ENCODE results near the gene SPHK1. TPM values are rescaled to one million over a fixed set of nuclear protein-coding genes. Genes with fewer than 3 reads are reported as not detected.
"Not testable (repeated sequence)": the region's sequence is repeated elsewhere in the genome, so short reads cannot be mapped to it uniquely, and the experiment has no call there.

The SPHK1 gene
- total and polyA plus RNA-seq, 2 experiments from 2014 or later, result 72.3 to 113 TPM

GRCh38 chr17:76354747-76355310 lies 29.6 kb upstream of the SPHK1 start:
- Histone ChIP-seq H3K9me2 (ENCODE audit: insufficient read depth) (no peaks in the 10 kb centered on the region), H3K79me2 (ENCODE audit: insufficient read depth) (peaks cover 33% of the 10 kb centered on the region), H4K20me1 (ENCODE audit: insufficient read depth) (no peaks in the 10 kb centered on the region), H3F3A (ENCODE audit: insufficient read depth) (peaks cover 2% of the 10 kb centered on the region; the same call in 1 of the 2 replicates), H3K9me3 (ENCODE audit: low read depth) (no peaks in the 10 kb centered on the region), H3K36me3 (ENCODE audit: low read depth) (no peaks in the 10 kb centered on the region), H3K4me3 (no peak overlapping the region), H3K4me2 (ENCODE audit: unreplicated experiment) (peak overlapping the region; percentile 96), H3K9ac (peak overlapping the region; percentile 93), H2AFZ (peak overlapping the region; percentile 70), H3K27ac (peak overlapping the region; percentile 17; the same call in 1 of the 2 replicates), H3K27me3 (replicated peaks; ENCODE audit: insufficient read depth) (no peaks in the 10 kb centered on the region), H3K4me1 (ENCODE audit: insufficient read depth) (peaks cover 6% of the 10 kb centered on the region; the same call in 1 of the 2 replicates)
- 57 to 68% methylated on average over 13 of the region's 13 CpGs for WGBS, 2 experiments (ENCODE audit: low coverage in 1 of 2, low lambda C conversion rate in 2 of 2, missing lambda C conversion rate in 2 of 2)
- DNase-seq, result peak; percentile 31
- in situ Hi-C loops (cut with MboI), result no loop called here
- TF ChIP-seq EZH2phosphoT487 (IDR thresholded peaks at IDR 0.05; ENCODE audit: insufficient read depth, low read depth) (no peak), EZH2 (IDR thresholded peaks at IDR 0.05; ENCODE audit: insufficient read depth, poor library complexity, severe bottlenecking) (no peak)

GRCh38 chr17:76356803-76357456 lies 27.5 kb upstream of the SPHK1 start:
- no peak overlapping the region for H3K27ac ChIP-seq
- H3K36me3 ChIP-seq (ENCODE audit: low read depth), result no peaks in the 10 kb centered on the region
- DNase-seq, result no peak
- no peak overlapping the region for H2AFZ ChIP-seq
- TF ChIP-seq EZH2phosphoT487 (IDR thresholded peaks at IDR 0.05; ENCODE audit: insufficient read depth, low read depth) (no peak), EZH2 (IDR thresholded peaks at IDR 0.05; ENCODE audit: insufficient read depth, poor library complexity, severe bottlenecking) (no peak)
- peaks cover 12% of the 10 kb centered on the region for H3K79me2 ChIP-seq (ENCODE audit: insufficient read depth)
- H3K4me1 ChIP-seq (ENCODE audit: insufficient read depth), result peaks cover 19% of the 10 kb centered on the region; the same call in 1 of the 2 replicates
- no peaks in the 10 kb centered on the region for H3K9me2 ChIP-seq (ENCODE audit: insufficient read depth)
- no peaks in the 10 kb centered on the region for H4K20me1 ChIP-seq (ENCODE audit: insufficient read depth)
- no peaks in the 10 kb centered on the region for H3K27me3 ChIP-seq (replicated peaks; ENCODE audit: insufficient read depth)
- H3K9ac ChIP-seq, result no peak overlapping the region
- 75 to 82% methylated on average over 12 of the region's 12 CpGs for WGBS, 2 experiments (ENCODE audit: low coverage in 1 of 2, low lambda C conversion rate in 2 of 2, missing lambda C conversion rate in 2 of 2)
- in situ Hi-C loops (cut with MboI), result no loop called here
- peaks cover 9% of the 10 kb centered on the region for H3F3A ChIP-seq (ENCODE audit: insufficient read depth)
- no peak overlapping the region for H3K4me3 ChIP-seq
- H3K9me3 ChIP-seq (ENCODE audit: low read depth), result no peaks in the 10 kb centered on the region
- no peak overlapping the region for H3K4me2 ChIP-seq (ENCODE audit: unreplicated experiment)

- 89 to 90% methylated on average over 6 of the region's 6 CpGs for WGBS, 2 experiments (ENCODE audit: low coverage in 1 of 2, low lambda C conversion rate in 2 of 2, missing lambda C conversion rate in 2 of 2)
- in situ Hi-C loops (cut with MboI), result no loop called here
Observed at GRCh38 chr17:76357597-76358158, 26.7 kb upstream of the SPHK1 start.

GRCh38 chr17:76359375-76359774 lies 25.0 kb upstream of the SPHK1 start:
- peak; percentile 66 for DNase-seq
- peaks cover 13% of the 10 kb centered on the region for H3F3A ChIP-seq (ENCODE audit: insufficient read depth)
- WGBS, 2 experiments (ENCODE audit: low coverage in 1 of 2, low lambda C conversion rate in 2 of 2, missing lambda C conversion rate in 2 of 2), result 63 to 72% methylated on average over 6 of the region's 6 CpGs
- H3K36me3 ChIP-seq (ENCODE audit: low read depth), result no peaks in the 10 kb centered on the region
- peaks cover 16% of the 10 kb centered on the region; the same call in 1 of the 2 replicates for H3K4me1 ChIP-seq (ENCODE audit: insufficient read depth)
- H2AFZ ChIP-seq, result no peak overlapping the region
- no peaks in the 10 kb centered on the region for H3K27me3 ChIP-seq (replicated peaks; ENCODE audit: insufficient read depth)
- H3K79me2 ChIP-seq (ENCODE audit: insufficient read depth), result no peaks in the 10 kb centered on the region
- H3K9me3 ChIP-seq (ENCODE audit: low read depth), result no peaks in the 10 kb centered on the region
- no peak overlapping the region for H3K4me3 ChIP-seq
- no peaks in the 10 kb centered on the region for H3K9me2 ChIP-seq (ENCODE audit: insufficient read depth)
- no peak overlapping the region for H3K27ac ChIP-seq
- in situ Hi-C loops (cut with MboI), result no loop called here
- H3K9ac ChIP-seq, result no peak overlapping the region
- TF ChIP-seq EZH2phosphoT487 (IDR thresholded peaks at IDR 0.05; ENCODE audit: insufficient read depth, low read depth), result no peak
- no peak for TF ChIP-seq EZH2 (IDR thresholded peaks at IDR 0.05; ENCODE audit: insufficient read depth, poor library complexity, severe bottlenecking)
- no peaks in the 10 kb centered on the region for H4K20me1 ChIP-seq (ENCODE audit: insufficient read depth)
- H3K4me2 ChIP-seq (ENCODE audit: unreplicated experiment), result no peak overlapping the region

More at GRCh38 chr17:76357597-76358158, 26.7 kb upstream of the SPHK1 start:
- H2AFZ ChIP-seq, result no peak overlapping the region
- TF ChIP-seq EZH2 (IDR thresholded peaks at IDR 0.05; ENCODE audit: insufficient read depth, poor library complexity, severe bottlenecking) (no peak), EZH2phosphoT487 (IDR thresholded peaks at IDR 0.05; ENCODE audit: insufficient read depth, low read depth) (no peak)
- H3K79me2 ChIP-seq (ENCODE audit: insufficient read depth), result peaks cover 5% of the 10 kb centered on the region
- H3K4me1 ChIP-seq (ENCODE audit: insufficient read depth), result peaks cover 16% of the 10 kb centered on the region; the same call in 1 of the 2 replicates
- no peak for DNase-seq
- H3K36me3 ChIP-seq (ENCODE audit: low read depth), result no peaks in the 10 kb centered on the region
- peaks cover 13% of the 10 kb centered on the region for H3F3A ChIP-seq (ENCODE audit: insufficient read depth)
- H3K9me2 ChIP-seq (ENCODE audit: insufficient read depth), result no peaks in the 10 kb centered on the region
- no peaks in the 10 kb centered on the region for H3K9me3 ChIP-seq (ENCODE audit: low read depth)
- no peak overlapping the region for H3K9ac ChIP-seq
- no peaks in the 10 kb centered on the region for H3K27me3 ChIP-seq (replicated peaks; ENCODE audit: insufficient read depth)
- no peak overlapping the region for H3K4me2 ChIP-seq (ENCODE audit: unreplicated experiment)
- no peak overlapping the region for H3K4me3 ChIP-seq
- H4K20me1 ChIP-seq (ENCODE audit: insufficient read depth), result no peaks in the 10 kb centered on the region
- no peak overlapping the region for H3K27ac ChIP-seq

GRCh38 chr17:76359776-76360175 lies 24.6 kb upstream of the SPHK1 start:
- H3F3A ChIP-seq (ENCODE audit: insufficient read depth), result peaks cover 13% of the 10 kb centered on the region
- H3K27ac ChIP-seq; H3K36me3 ChIP-seq (ENCODE audit: low read depth); H3K9me3 ChIP-seq (ENCODE audit: low read depth); H3K4me2 ChIP-seq (ENCODE audit: unreplicated experiment); H2AFZ ChIP-seq; DNase-seq; H3K4me3 ChIP-seq; H3K79me2 ChIP-seq (ENCODE audit: insufficient read depth); H3K27me3 ChIP-seq (replicated peaks; ENCODE audit: insufficient read depth); in situ Hi-C loops (cut with MboI); H3K9me2 ChIP-seq (ENCODE audit: insufficient read depth); H4K20me1 ChIP-seq (ENCODE audit: insufficient read depth): not testable (repeated sequence)
- peaks cover 16% of the 10 kb centered on the region; the same call in 1 of the 2 replicates for H3K4me1 ChIP-seq (ENCODE audit: insufficient read depth)
- 88 to 95% methylated on average over 6 of the region's 6 CpGs for WGBS, 2 experiments (ENCODE audit: low coverage in 1 of 2, low lambda C conversion rate in 2 of 2, missing lambda C conversion rate in 2 of 2)
- H3K9ac ChIP-seq, result peak overlapping the region; percentile 21; the same call in 1 of the 2 replicates
